KOPT-K1 (cell line): ENCODE measurements around the gene IGFN1.
A peak's percentile ranks its signal among the peaks of the same experiment; 100 is the strongest.
"Not testable (repeated sequence)": the region's sequence is repeated elsewhere in the genome, so short reads cannot be mapped to it uniquely, and the experiment has no call there.

Source experiments
- H3K27ac ChIP-seq: fragments of 200-600 bp; sonication (generic); 2 replicates; pipeline ENCODE4 v1.5.1; 2016; ENCODE audit warnings: antibody characterized with exemption, mild to moderate bottlenecking, low read depth, low read length; ENCODE audit not compliant: poor library complexity, severe bottlenecking
- H3K36me3 ChIP-seq: fragments of 200-600 bp; sonication (generic); 2 replicates; pipeline ENCODE4 v1.5.1; 2017; ENCODE audit warnings: antibody characterized with exemption, mild to moderate bottlenecking, low read length, moderate library complexity; ENCODE audit not compliant: insufficient read depth
- H3K9me3 ChIP-seq: fragments of 200-600 bp; sonication (generic); 2 replicates; pipeline ENCODE4 v1.5.1; 2017; ENCODE audit warnings: antibody characterized with exemption, low read length, mild to moderate bottlenecking; ENCODE audit not compliant: insufficient read depth, poor library complexity, severe bottlenecking

The IGFN1 gene

GRCh38 chr1:201154389-201155165 is 36.0 kb upstream of the IGFN1 start, which contains the start of gene TMEM9:
Gene TMEM9 (minus strand): TSS chr1:201154474. CDS start chr1:201153923, 551 bp downstream.
- H3K27ac ChIP-seq: peak within 1 kb of the TSS; percentile 48
- peaks cover 10% of the 10 kb centered on the region for H3K9me3 ChIP-seq
- H3K36me3 ChIP-seq: peaks cover 25% of the 10 kb centered on the region

GRCh38 chr1:201155354-201155753 is 35.3 kb upstream of the IGFN1 start:
- Histone ChIP-seq H3K9me3 (peaks cover 10% of the 10 kb centered on the region), H3K36me3 (peaks cover 18% of the 10 kb centered on the region), H3K27ac (no peak overlapping the region)

DNA sequence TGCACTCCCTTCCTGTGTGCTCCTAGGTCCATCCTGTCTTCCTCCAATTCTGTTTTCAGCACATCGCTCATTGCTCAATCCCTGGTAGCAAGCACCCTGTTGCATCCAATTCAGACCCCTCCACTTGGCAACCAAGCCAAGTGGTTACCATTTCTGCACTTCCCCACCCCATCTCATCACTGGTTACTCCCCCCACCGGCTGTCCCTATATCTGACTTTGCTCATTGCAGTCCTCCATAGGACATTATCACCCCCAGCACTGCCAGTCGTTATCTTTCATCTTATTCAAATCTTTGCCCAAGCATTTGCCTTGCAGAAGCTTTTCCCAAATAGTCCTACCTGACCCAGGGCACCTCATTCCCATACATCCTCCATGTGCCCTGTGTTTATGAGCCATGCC is 34.3 kb upstream of the IGFN1 start:
- Histone ChIP-seq H3K27ac (no peak overlapping the region), H3K9me3 (peaks cover 10% of the 10 kb centered on the region), H3K36me3 (peaks cover 8% of the 10 kb centered on the region; the same call in 1 of the 2 replicates)

DNA sequence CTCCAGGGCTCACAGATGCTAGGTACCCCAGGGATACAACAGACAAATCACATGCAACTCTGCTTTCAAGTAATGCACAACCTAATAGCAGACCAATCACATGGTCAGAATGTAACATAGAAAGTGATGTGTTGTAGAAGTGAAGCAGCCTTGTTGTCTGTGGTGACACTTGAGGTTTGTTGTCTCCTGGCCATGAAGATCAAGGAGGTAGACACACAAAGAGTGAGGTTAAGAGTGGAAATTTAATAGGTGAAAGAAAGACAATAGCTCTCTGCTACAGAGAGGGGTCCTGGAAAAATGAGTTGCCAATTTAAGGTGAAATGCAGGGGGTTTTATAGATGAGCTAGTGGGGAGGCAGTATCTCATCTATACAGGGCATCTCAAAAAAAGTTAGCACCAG is 33.8 kb upstream of the IGFN1 start:
- H3K27ac ChIP-seq: no peak overlapping the region

DNA sequence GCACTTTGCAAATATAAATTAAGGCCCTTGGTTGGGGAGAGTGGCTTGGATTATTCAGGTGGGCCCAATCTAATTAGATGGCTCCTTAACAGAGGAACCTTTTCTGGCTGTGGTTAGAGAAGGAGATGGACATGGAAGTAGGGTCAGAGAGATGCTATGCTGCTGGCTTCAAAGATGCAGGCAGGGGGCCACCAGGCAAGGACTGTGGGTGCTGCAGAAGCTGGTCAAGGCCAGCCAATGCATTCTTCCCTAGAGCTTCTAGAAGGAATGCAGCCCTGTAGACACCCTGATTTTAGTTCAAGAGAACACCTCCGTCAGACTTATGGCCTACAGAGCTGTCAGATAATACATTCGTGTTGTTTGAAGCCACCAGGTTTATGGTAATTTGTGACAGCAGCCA is 32.7 kb upstream of the IGFN1 start:
- no peaks in the 10 kb centered on the region for H3K36me3 ChIP-seq
- peaks cover 10% of the 10 kb centered on the region for H3K9me3 ChIP-seq
- no peak overlapping the region for H3K27ac ChIP-seq

More for the DNA sequence above, 33.8 kb upstream of the IGFN1 start:
- peaks cover 3% of the 10 kb centered on the region; the same call in 1 of the 2 replicates for H3K36me3 ChIP-seq
- H3K9me3 ChIP-seq: peaks cover 10% of the 10 kb centered on the region

- not testable (repeated sequence) for H3K36me3 ChIP-seq, H3K9me3 ChIP-seq, H3K27ac ChIP-seq
These were observed 27.6 kb upstream of the IGFN1 start for GRCh38 chr1:201163036-201163435.

- H3K27ac ChIP-seq: no peak overlapping the region
- no peaks in the 10 kb centered on the region for H3K36me3 ChIP-seq
- no peaks in the 10 kb centered on the region for H3K9me3 ChIP-seq
These were observed 26.9 kb upstream of the IGFN1 start for GRCh38 chr1:201163707-201164106.

GRCh38 chr1:201164645-201165044 is 26.0 kb upstream of the IGFN1 start:
- no peak overlapping the region for H3K27ac ChIP-seq
- no peaks in the 10 kb centered on the region for H3K36me3 ChIP-seq
- H3K9me3 ChIP-seq: no peaks in the 10 kb centered on the region

- H3K9me3 ChIP-seq: no peaks in the 10 kb centered on the region
- no peak overlapping the region for H3K27ac ChIP-seq
- no peaks in the 10 kb centered on the region for H3K36me3 ChIP-seq
These were observed 23.3 kb upstream of the IGFN1 start for GRCh38 chr1:201167041-201167991.

DNA sequence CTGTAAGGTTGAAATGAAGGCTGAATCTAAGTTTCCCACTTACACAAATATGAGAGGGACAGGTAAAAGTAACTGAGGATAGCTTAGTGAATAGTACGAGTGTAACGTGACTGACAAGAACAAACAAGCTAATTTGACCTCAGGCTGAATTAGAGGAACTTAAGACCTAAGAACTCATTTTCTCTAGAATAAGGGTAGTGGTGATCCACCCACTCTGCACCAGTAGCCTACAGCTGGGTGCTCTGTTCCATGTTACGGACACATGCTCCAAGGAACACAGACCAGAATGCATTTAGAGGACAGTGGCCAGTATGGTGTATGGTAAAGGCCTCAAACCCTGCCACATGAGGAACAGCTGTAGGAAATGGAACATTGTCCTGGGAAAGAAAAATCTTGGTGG is 21.4 kb upstream of the IGFN1 start:
- Histone ChIP-seq H3K36me3 (no peaks in the 10 kb centered on the region), H3K27ac (no peak overlapping the region), H3K9me3 (no peaks in the 10 kb centered on the region)

GRCh38 chr1:201169971-201170532 is 20.6 kb upstream of the IGFN1 start:
- Histone ChIP-seq H3K27ac (no peak overlapping the region), H3K36me3 (no peaks in the 10 kb centered on the region), H3K9me3 (no peaks in the 10 kb centered on the region)

GRCh38 chr1:201170533-201171062 is 20.0 kb upstream of the IGFN1 start:
- Histone ChIP-seq H3K27ac (no peak overlapping the region), H3K9me3 (no peaks in the 10 kb centered on the region), H3K36me3 (no peaks in the 10 kb centered on the region)

DNA sequence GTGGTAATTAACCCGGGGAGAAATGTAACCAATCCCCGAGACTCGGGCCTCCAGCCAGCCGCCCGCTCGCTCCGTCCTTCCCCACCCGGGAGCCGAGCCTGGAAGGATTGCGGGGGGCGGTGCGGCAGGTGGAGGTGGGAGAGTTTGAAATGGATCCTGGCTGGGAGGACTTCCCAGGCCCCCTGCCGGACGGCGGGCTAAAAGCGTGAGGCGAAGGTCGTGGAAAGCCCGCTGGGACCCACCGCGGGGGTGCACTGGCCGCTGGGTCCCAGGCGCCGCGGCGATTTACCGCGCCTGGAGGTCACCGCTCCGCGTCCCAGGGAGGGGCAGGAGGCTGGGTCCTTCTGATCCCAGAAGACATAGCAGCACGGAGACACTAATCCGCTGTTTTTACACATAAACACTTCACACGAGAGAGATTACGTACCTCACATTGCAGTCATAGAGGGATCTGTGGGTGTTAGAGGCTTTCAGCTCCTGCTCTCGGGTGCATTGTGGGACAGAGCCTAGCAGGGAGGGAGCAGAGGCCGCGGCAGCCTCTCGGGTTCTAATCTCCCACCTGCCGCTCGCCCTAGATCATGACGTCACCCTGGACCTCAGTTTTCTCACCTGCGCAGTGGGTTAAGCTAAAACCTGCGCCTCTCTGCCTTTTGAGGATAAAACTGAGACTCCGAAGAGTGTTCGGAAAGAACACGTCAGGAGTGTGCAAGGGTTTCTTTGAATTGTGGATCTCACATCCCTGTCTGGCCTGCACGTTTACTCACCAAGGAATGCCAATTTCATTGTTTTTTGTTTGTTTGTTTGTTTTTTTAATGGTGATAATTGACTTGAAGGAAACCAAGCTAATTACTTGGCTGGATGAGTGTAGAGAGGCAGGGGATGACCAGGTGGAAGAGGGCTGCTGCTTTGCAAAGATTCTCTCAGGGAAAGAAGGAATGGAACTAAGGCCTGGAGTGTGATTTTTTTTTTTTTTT is 19.3 kb upstream of the IGFN1 start:
- Histone ChIP-seq H3K9me3 (no peaks in the 10 kb centered on the region), H3K36me3 (no peaks in the 10 kb centered on the region), H3K27ac (no peak overlapping the region)

DNA sequence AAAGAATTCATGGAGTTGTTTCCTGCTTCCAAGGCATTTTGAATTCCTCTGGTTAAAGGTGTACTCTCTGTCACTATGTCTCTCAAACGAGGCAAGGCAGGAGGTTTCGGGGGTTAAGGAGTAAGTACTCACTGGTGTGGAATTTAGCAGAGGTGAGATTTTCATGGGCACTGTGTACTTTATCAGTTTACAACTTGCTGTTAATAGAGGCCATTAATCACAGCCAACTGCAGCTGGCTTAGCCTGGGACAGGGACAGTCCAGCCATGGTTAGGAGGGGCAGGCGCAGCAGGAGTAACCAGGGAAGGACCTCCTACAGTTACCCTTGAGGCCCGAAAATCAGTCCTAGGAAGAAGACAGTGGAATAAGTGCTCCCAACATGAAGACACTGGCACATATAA is 18.3 kb upstream of the IGFN1 start:
- H3K27ac ChIP-seq: no peak overlapping the region
- no peaks in the 10 kb centered on the region for H3K9me3 ChIP-seq
- H3K36me3 ChIP-seq: no peaks in the 10 kb centered on the region
